Kidney capillary endothelial cell (primary cell): Measurements from ENCODE around the gene C17orf50.
A peak's percentile ranks its signal among the peaks of the same experiment; 100 is the strongest.

Source experiments
- DNase-seq: peaks from one replicate; pipeline ENCODE4 v3.0.0-alpha.2; 2018; ENCODE audit warnings: low spot score

C17orf50 gene

DNA sequence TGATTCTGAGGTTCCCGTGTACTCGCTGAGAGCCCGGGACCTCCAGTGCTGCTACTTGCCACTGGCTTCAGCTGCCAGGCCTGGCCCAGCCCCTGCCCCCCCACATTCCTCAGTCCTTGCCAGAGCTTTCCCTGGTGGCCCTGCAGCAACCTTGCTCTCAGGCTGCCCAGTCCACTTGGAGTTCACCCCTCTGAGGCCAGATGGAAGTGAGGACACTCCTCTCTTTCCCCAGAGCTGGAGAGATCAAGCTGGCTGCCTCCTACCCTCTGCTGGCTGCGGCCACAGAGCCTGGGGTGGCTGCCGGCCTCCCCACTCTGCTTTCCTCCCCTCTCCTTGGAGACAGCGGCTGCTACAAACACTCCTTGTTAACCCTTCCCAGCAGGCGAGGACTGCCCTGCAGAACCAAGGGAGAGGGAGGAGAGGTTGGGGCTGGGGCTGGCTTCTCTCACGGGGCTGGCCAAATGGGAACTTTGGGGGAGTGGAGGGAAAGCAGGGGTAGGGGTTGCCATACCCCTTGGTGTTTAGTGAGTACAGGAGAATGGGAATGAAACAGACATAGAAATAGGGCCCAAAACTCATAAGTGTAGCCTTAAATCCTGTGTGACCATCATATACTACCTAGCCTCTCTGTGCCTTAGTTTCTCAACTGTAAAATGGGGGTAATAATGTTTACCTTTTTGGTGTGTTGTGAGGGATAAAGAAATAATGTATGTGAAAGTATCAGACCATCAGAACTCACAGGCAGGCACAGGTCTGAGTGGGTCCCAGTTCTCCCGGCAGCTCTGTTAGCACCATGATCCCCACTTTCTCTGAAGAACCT is 7.5 kb upstream of the C17orf50 start, which contains the start of gene GAS2L2:
Gene GAS2L2, minus strand, starts transcription at position 295 of the 820 bp plus-strand sequence. CDS start 389 bp downstream, outside the sequence.
- DNase-seq, result no peak

DNA sequence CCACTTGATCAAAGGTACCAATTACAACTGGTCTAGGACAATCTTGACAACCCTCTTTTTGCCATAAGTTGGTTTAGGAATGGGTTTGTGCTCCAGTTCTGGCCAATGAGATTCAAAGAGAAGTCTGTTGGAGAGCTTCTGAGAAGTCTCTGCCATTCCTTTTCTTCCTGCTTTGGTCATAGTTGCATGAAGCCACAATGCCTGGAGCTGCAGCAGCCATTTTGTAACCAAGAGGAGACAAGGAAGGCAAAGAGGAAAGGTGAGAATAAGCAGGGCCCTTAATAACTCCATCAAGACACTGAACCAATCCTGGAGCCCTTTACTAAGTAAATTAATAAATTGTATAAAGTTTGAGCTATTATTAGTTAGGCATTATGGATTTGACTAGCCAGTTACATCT is 3.4 kb upstream of the C17orf50 start:
- no peak for DNase-seq

DNA sequence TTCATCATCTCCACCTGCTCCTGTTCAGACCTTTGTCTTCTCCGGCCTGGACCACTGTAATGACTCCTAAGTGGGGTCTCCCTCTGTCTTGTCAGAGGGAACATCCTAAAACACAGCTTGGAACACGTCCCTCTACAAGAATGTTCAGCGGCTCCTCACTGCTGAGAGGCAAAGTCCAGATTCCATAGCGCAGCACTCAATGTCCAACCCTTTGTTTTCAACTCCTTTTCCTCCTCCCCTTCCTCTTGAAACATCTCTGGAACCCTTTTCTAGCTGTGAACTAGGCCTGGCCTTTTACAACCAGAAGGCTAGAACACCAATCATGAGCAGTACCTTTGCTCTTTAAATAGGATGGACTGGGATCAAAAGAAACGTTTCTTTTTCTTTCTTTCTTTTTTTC is 914 bp downstream of the C17orf50 start:
- no peak for DNase-seq

DNA sequence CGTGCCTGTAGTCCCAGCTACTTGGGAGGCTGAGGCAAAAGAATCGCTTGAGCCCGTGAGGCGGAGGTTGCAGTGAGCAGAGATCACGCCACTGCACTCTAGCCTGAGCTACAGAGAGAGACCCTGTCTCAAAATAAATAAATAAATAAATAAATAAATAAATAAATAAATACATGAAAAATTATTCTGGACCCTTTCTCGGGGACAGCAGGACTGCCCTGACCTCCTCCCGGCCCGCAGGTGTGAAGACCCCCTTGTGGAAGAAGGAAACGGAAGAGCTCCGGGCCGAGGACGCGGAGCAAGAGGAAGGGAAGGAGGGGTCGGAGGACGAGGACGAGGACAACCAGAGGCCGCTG is 3.1 kb downstream of the C17orf50 start:
- no peak for DNase-seq

DNA sequence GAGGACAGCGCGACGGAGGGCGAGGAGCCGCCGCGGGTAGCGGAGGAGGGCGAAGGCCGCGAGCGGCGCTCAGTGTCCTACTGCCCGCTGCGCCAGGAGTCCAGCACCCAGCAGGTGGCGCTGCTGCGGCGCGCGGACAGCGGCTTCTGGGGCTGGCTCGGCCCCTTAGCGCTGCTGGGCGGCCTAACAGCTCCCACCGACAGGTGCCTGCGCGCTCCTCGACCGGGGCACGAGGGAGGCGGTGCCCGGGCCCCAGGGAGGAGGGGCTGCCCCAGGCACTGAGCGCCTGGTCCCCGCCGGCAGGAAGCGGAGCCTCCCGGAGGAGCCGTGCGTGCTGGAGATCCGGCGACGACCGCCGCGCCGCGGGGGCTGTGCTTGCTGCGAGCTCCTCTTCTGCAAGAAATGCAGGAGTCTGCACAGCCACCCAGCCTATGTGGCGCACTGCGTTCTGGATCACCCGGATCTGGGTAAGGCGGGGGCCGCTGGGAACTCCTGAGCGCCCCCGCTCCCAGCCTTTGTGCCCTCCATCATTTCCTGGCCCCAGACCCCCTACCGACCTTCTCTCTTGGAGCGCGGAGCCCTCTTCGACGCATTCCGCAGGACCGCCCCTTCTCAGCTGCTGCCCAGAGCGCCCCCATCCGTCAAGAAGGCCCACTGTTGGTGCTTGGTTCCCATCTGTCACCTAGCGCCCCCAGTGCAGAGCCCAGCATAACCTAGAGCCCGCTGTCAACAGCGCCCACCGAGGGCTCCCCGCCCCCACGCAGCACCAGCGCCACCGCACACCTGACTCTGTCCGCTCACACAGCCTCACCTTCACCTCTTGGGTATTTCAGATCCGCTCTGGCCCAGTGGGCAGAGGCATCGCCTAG is 3.7 kb downstream of the C17orf50 start:
- DNase-seq, result peak; percentile 83

DNA sequence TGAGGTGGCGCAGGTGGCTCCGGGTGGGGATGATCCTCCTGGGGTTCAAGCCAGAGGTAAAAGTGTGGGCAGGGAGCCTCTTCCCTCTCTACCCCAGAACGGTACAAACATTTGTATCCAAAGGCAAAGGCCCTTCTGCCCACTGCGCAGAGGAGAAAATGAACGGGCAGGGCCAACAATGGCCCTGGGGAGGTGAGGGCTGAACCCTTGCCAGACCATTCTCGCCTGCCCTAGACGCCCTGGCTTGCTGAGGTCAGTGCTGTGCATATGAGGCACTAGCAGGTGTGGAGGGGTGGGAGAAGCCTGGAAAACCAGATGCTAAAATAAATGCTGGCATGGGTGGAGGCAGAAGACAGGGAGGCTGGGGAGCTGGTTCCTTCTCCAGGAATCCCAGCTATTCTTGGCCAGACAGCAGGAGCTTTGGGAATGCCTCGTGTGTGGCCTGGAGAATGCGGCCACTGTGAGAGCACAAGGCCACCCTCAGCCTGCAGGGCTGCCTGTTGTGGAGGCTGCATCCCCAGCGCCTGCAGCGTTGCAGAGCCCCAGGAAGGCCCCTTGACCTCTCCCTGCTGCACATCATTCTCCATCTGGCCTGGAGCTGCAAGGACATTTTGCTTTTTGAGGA is 4.5 kb downstream of the C17orf50 start:
- no peak for DNase-seq

DNA sequence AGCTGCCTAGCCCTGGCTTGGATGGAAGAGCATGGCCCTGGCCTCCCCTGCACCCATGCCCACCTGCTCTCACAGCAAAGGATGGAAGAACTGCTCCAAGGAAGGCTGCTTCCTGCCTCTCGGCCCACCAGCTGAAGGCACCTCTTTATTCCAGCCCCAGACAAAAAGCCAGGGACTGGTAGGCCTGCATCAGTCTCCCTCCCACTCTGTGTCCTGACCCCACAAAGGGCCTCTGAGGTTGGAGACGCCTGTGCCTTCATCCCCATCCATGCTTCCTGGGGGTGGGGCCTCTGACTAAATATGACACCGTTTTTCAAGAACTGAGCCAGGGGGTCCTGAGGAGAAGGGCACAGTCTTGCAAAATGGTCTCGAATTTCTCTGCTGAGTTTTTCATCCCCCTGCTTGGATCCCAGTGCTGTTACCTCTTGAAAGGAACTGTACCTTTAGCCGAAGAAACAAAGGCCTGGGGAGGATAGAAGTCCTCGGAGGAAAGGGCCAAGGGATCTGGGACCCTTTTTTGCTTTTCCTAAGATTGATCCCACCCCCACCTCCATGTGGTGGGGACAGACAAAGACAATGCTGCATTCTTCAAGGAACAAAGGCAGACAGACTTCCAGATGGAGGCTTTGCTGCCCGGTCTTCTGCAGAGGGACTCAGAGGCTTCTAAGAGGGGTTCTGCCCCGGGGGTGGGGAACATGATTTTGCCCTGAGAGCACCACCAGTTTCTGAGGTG is 5.2 kb downstream of the C17orf50 start:
- no peak for DNase-seq

DNA sequence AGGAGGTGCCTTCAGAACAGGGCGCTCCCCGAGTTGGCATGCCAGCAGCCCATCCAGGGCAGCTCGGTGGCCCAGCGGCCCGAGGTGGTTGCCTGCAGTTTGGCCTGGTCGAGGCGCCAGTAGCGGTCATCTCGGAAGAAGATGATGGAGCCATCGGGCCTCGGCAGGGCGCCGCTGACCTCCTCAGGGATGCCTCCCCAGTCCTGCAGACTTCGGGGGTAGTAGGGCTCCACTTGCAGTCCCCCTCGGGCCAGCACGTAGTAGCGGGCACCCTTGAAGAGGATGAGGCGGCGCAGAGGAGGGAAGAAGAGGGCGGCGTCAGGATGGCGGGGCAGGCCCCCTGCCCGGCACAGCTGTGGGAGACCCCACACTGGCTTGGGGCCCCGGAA is 5.8 kb downstream of the C17orf50 start:
- no peak for DNase-seq

DNA sequence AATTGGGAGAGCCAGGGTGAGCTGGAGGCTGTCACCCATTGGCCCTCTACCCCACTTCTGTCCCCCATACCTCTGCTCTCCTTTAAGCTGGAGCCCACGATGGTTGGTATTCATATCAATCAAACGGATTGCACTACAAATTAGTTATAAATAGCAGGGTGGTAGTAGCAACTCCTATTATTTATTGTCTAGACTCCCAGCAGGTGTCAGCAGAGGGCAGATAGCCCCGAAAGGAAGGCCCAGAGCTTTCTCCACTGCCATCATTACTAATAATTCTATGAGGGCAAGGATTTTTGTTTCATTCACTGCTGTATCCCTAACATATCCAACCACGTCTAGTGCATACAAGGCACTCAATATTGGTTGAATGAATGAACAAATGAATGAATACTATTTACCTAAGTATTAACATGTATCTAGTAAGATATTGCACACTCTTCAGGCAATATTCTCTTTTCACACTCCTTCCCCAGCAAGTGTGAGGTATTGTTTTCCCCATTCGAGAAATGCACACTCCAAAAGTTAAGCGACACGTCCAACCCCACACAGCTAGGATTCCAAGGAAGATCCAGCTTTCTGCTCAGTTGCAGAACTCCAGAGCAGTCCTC is 6.3 kb downstream of the C17orf50 start:
- DNase-seq, result peak; percentile 56

DNA sequence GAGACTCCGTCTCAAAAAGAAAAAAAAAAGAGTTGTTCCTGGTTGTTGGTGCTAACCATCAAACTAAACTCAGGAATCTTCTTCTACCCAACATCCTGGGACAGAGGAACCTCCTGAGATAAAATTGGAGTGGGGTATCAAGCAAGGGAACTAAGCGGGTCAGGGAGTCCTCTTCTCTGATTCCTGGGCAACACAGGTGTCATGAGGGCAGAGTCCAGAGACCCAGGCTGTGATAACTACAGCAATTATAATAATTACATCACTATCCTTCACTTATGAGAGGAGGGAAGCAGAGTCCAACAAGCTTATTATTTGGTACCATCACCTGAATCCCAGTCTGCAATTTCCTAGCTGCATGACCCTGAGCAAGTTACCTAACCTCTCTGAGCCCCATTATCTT is 8.1 kb downstream of the C17orf50 start:
- DNase-seq, result no peak

DNA sequence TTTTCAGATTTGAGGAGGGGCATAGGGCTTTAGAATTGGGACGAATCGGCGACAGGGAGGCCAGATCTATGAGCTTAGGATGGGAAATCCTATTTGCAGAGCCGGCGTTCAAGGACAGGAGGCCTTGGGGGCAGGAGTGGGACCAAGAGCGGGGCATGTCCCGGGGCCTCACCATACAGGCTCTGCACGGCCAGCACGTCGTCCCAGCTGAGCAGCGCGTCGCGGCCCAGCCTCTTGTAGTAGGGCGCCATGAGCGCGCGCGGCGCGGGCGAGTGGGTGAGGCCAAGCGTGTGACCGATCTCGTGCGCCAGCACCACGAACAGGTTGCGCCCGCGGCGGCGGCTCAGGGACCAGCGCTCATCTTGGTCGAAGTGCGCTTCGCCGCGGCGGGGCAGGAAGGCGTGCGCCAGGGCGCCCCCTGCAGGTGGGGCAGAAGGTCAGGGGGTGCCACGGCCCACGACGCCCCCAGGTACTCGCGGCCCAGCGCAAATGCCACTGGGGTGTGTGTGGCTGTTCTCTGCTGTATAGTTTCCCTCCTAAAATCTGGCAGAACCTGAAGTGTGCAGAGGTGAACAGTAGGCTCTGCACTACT is 9.3 kb downstream of the C17orf50 start:
- no peak for DNase-seq

DNA sequence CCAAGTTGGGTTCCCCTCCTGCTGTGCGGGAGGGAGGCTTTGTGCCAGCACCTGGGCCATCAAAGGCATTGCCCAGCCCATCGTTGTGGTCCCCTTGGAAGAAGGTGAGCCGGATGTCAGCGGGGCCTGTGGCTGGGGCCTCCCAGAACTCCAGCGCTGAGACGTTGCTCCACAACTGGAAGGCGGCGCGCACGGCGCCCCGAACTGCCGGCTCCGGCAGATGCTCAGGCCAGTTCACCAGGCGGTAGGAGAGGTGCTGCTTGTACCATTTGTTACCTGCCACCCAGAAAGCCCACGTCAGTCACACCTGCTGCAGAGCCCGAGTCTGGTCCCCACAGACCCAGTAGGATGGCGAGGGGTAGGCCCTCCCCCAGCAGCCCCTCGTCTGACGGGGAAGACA is 12.4 kb downstream of the C17orf50 start:
- no peak for DNase-seq

DNA sequence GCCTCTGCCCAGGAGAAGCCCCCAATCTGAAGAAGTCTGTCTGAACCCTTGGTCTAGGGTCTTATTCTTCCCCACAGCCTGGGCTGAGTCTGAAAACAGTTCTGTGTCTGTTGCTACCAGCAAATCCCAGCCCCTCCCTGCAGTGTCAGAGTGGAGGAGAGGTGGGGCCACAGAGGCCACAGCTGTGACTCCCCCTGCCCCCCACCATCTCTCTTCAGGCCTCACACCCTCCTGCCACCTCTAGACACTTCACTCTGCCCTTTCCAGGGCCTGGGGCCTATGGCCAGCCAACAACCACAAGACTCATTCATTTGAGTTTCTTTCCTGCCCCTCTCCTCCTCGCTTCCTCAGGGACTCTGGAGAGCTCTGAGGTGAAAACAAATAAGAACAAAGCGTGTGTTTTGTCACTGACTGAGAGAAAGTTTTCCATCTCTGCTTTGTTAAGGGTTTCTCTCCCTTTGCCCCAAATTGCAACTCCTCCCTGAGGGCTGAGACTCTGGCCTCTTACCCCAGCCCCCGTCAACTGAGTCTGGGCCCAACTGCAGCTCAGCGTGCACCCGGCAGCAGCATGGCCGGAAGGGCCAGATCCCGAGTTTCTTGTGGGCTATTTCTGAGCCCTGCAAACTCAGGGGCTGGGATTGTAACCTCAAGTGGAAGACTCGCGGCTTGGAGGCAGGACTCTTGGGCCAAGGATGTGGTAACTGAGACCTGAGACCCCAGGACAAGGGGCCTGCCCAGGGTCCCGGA is 13.2 kb downstream of the C17orf50 start:
- DNase-seq, result no peak

DNA sequence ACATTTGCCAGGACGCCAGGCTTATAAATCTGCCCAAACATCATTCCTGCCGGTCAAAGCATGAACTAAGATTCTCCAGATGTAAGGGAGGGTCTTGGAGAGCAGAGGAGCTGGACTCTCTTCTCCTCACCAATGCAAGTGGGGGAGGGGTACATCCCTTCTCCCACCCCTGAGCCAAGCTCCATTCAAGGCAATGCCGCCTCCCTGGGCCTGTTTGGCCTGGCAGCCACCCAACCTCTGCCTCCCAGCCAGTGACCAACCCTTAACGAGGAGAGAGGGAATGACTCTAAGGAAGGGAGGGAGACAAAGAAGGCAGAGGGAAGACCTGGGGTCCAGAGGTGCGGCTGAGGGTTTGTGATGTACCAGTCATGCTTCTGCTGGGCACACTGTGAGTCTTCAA is 13.8 kb downstream of the C17orf50 start:
- no peak for DNase-seq

DNA sequence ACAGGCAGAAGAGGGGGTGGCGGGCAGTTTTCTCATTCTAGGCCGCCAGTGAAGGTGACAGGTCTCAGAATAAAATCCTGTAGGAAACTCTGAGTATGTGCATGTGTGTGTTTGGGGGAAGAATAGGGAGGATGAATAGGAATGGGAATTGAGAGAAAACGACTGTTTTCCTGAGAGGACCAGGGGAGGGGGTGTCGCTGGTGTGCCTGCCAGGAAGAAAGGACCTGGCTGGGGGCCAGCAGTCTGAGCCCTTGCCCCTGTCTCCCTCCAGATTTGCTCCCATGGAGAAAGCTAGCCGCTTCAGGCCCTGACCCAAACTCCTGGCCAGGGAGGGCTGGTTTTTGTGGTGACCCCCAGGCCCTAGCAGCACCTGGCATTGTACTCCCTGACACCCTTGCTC is 14.4 kb downstream of the C17orf50 start:
- no peak for DNase-seq

DNA sequence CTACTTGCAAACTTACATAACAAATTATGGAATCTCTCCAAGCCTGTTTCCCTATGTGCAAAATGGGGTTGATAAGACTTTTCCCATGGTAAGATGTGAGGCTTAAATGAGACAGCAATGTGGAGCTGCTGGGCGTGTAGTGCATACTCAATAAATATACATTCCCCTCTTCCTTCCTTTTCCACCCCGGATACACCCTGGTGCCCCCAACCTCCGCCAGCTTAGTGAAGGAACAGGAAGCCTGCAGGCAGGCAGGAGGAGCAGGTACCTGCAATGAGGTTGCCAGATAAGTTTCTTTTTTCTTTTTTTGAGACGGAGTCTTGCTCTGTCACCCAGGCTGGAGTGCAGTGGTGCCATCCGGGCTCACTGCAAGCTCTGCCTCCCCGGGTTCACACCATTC is 14.9 kb downstream of the C17orf50 start:
- no peak for DNase-seq

DNA sequence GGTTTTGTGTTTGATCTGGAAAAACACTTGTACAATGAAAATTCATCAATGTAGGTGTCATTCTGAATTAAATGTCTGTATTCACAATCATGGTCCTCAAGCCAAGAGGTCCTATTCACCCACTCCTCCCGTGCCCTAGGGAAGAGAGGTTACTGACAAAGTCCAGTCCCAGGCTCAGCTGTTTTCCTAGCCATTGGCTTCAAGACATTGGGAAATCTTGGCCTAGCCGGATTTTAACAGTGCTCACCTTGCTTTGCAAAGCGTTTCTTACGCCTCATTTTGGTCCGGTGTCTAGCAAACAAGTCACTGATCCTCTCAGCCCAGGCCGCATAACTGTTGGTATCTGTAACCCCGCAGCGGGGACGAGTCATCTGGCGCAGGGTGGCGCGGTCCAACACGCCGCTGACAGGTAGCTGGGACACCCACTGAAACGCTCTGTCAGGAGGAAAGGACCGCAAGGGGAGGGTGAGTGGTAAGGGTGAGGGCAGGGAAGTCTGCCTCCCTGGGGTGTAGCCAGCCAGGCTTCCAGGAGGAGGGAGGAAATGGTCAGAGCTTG is 18.0 kb downstream of the C17orf50 start:
- DNase-seq, result no peak

DNA sequence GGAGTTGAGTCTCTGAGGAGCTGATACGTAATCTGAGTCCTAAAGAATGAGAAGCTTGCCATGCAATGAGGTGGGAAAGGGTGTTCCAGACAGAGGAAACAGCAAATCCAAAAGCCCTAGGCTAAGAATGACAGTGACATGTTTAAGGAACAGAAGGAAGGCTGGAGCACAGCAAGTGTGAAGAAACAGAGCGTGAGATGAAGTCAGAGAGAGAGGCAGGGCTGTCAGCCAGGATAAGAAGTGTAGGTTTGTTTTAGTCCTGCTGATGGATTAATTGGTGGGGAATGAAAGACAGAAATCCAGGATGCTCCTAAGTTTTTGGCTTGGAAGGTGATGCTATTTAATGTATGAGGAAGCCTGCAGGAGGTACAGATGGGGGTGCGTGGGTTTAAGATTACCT is 20.3 kb downstream of the C17orf50 start:
- no peak for DNase-seq

DNA sequence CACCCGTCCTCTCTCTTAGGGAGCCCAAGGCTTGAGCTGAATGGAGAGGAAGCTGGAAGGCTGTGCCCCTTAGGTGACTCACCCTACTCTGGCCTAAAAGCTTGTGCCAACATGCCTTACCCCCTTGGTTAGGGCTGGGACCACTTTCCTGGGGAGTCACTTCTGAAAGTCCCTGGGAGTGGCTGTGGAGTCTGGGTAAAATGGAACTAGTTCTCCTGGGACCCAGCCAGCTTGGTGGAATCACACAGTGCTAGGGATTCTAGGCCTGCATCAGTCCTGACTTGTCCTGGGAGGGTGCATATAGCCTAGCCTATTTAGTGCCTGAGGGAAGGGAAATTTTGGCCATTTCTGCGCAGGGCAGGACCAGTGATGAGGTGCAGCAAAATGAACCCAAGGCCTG is 24.2 kb downstream of the C17orf50 start:
- DNase-seq, result no peak

DNA sequence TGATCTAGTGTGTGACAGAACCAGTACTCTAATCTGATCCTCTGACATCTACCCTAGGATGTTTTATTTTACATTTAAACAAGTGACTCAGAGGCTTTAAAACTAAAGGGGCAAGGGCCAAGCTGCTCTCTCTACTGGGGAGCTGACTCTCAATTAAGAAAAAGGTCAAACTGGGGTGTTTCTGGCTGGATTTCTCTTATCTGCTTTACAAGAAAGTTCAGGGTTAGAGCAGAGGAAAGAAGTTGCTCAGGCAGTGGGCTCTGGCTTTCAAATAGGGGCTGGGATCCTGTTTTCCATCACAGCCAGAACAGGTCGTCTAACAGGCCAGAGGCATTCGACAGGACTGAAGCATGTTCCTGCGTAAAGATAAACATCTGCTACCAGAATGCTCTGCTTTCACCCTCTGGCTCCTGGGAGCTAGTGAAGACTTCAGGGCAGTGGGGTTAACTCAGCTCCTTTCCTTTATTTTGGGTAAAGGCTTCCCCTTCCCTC is 26.3 kb downstream of the C17orf50 start:
- no peak for DNase-seq
